Measurements from ENCODE around the gene TDRD7. TPM values are rescaled to one million over a fixed set of nuclear protein-coding genes. Genes with fewer than 3 reads are reported as not detected.
A peak's percentile ranks its signal among the peaks of the same experiment; 100 is the strongest.

Gene TDRD7
- total RNA-seq, 4 donors from 2014 or later: 3.6 to 19.4 (median 14.8) TPM

GRCh38 chr9:97474372-97474925 lies 62.6 kb downstream of the TDRD7 start:
- Histone ChIP-seq H3K36me3 (no peaks in the 10 kb centered on the region), H3K4me1 (no peaks in the 10 kb centered on the region), H3K4me3 (no peak overlapping the region), H3K27me3 (no peaks in the 10 kb centered on the region), H3K27ac (peak overlapping the region; percentile 63 to 77), H3K9me3 (no peaks in the 10 kb centered on the region)
- no peak for DNase-seq
- TF ChIP-seq, protein P1, sequence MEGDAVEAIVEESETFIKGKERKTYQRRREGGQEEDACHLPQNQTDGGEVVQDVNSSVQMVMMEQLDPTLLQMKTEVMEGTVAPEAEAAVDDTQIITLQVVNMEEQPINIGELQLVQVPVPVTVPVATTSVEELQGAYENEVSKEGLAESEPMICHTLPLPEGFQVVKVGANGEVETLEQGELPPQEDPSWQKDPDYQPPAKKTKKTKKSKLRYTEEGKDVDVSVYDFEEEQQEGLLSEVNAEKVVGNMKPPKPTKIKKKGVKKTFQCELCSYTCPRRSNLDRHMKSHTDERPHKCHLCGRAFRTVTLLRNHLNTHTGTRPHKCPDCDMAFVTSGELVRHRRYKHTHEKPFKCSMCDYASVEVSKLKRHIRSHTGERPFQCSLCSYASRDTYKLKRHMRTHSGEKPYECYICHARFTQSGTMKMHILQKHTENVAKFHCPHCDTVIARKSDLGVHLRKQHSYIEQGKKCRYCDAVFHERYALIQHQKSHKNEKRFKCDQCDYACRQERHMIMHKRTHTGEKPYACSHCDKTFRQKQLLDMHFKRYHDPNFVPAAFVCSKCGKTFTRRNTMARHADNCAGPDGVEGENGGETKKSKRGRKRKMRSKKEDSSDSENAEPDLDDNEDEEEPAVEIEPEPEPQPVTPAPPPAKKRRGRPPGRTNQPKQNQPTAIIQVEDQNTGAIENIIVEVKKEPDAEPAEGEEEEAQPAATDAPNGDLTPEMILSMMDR (IDR thresholded peaks at IDR 0.05): no peak
- no peak for TF ChIP-seq POLR2A (IDR thresholded peaks at IDR 0.05)
- intact Hi-C loops (cut with DNase I; ENCODE audit: low total_unique reads): no loop called here

- no peaks in the 10 kb centered on the region for H3K36me3 ChIP-seq
- peak overlapping the region; percentile 63 to 77 for H3K27ac ChIP-seq
- no peaks in the 10 kb centered on the region for H3K4me1 ChIP-seq
- TF ChIP-seq POLR2A (IDR thresholded peaks at IDR 0.05): peak in 1 of 2 donors; percentile 21
- TF ChIP-seq, protein P1 (IDR thresholded peaks at IDR 0.05): no peak
- H3K27me3 ChIP-seq: no peaks in the 10 kb centered on the region
- no peaks in the 10 kb centered on the region for H3K9me3 ChIP-seq
- DNase-seq: peak in 1 of 2 donors; percentile 71
- H3K4me3 ChIP-seq: no peak overlapping the region
- intact Hi-C loops (cut with DNase I; ENCODE audit: low total_unique reads): no loop called here
These were observed 63.2 kb downstream of the TDRD7 start for GRCh38 chr9:97475059-97475458.

GRCh38 chr9:97478301-97478981 lies 66.5 kb downstream of the TDRD7 start:
- H3K9me3 ChIP-seq: no peaks in the 10 kb centered on the region
- DNase-seq: no peak
- H3K27ac ChIP-seq: no peak overlapping the region
- no peaks in the 10 kb centered on the region for H3K36me3 ChIP-seq
- no peak overlapping the region for H3K4me3 ChIP-seq
- no peak for TF ChIP-seq POLR2A (IDR thresholded peaks at IDR 0.05)
- TF ChIP-seq, protein P1 (IDR thresholded peaks at IDR 0.05): no peak
- H3K4me1 ChIP-seq: no peaks in the 10 kb centered on the region
- intact Hi-C loops (cut with DNase I; ENCODE audit: low total_unique reads): no loop called here
- H3K27me3 ChIP-seq: no peaks in the 10 kb centered on the region

- TF ChIP-seq, protein P1 (IDR thresholded peaks at IDR 0.05): no peak
- no peak for TF ChIP-seq POLR2A (IDR thresholded peaks at IDR 0.05)
- Histone ChIP-seq H3K4me1 (no peaks in the 10 kb centered on the region), H3K27me3 (no peaks in the 10 kb centered on the region), H3K36me3 (no peaks in the 10 kb centered on the region), H3K4me3 (no peak overlapping the region), H3K9me3 (no peaks in the 10 kb centered on the region), H3K27ac (no peak overlapping the region)
- intact Hi-C loops (cut with DNase I; ENCODE audit: low total_unique reads): no loop called here
- no peak for DNase-seq
These were observed 67.7 kb downstream of the TDRD7 start for GRCh38 chr9:97479496-97480159.

DNA sequence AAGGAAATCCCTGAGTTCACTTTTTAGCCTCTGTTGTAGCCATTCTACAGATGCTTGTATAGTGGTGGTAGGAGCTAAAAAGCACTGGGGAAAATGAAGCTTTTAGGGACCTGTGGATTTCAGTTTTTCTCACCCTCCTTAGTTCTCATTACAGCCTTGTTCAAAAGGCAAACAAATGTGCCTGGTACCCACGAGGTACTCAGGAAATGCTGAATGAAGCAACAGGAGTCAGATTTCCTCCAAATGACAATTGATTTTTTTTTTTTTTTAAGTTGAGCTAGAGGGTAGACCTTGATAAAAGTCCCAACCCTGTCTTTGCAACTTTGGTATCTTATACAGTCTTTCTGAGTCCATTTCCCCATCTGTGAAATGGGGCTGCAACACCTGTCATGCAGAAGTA lies 68.3 kb downstream of the TDRD7 start:
- TF ChIP-seq POLR2A (IDR thresholded peaks at IDR 0.05): no peak
- TF ChIP-seq, protein P1 (IDR thresholded peaks at IDR 0.05): no peak
- H3K9me3 ChIP-seq: no peaks in the 10 kb centered on the region
- H3K4me1 ChIP-seq: no peaks in the 10 kb centered on the region
- H3K27ac ChIP-seq: no peak overlapping the region
- no peak overlapping the region for H3K4me3 ChIP-seq
- H3K36me3 ChIP-seq: no peaks in the 10 kb centered on the region
- intact Hi-C loops (cut with DNase I; ENCODE audit: low total_unique reads): no loop called here
- no peaks in the 10 kb centered on the region for H3K27me3 ChIP-seq
- no peak for DNase-seq
